ENCODE measurements around the gene EFCAB12. TPM values are rescaled to one million over a fixed set of nuclear protein-coding genes. Genes with fewer than 3 reads are reported as not detected.

The EFCAB12 gene
- total RNA-seq, 1 donor from 2014 or later = 0.13 TPM

- peaks cover 7% of the 10 kb centered on the region for H3K27me3 Mint-ChIP-seq (ENCODE audit: insufficient read depth, low read depth)
Measured at GRCh38 chr3:129439817-129440617, 11.6 kb upstream of the EFCAB12 start, which contains the start of the genes IFT122 and MBD4. IFT122 (plus strand) TSS chr3:129440224; CDS start chr3:129440331, 107 bp downstream. MBD4 (minus strand) TSS chr3:129439948; CDS start chr3:129439833, 115 bp downstream.

DNA sequence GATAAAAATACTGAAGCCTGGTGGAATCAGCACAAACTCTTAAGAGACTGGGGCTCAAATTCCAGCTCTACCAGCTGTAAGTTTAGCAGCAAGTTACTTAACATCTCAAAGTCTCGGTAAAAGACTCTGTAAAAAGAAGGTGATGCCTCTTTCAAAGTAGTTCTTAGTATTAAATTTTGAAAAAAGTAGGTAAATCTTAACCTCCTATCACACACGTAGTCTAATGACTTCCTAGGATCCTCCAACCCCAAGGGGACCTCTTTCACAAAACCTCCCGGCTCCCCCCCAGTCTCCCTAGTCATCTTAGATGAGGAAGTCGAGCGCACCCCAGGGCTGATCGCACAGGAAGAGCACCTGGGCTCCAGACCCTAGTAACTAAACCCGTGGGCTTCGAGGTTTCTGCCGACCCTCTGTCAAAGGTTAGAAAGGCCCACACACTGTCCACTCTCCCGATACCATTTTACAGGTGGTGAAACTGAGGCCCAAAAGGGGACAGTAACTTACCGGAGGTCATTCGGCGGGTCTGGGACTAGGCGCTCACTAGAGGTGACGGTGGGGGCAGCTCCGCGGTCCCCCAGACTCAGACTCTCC is 10.9 kb upstream of the EFCAB12 start:
- H3K79me2 ChIP-seq (ENCODE audit: low read depth) = peaks cover 57% of the 10 kb centered on the region
- no peaks in the 10 kb centered on the region for H3K9me3 ChIP-seq (ENCODE audit: low read depth)
- peak overlapping the region; percentile 66 for H2AFZ ChIP-seq (replicated peaks)
- peaks cover 27% of the 10 kb centered on the region for H3F3A ChIP-seq (ENCODE audit: low read depth)
- Mint-ChIP-seq H3K9me3 (no peaks in the 10 kb centered on the region), H3K4me3 (peak overlapping the region; percentile 97), H3K4me1 (peaks cover 50% of the 10 kb centered on the region), H3K27ac (peak overlapping the region; percentile 99), H3K36me3 (peaks cover 18% of the 10 kb centered on the region), H3K27me3 (ENCODE audit: insufficient read depth, low read depth) (peaks cover 7% of the 10 kb centered on the region)
- peak overlapping the region; percentile 70 for H3K9ac ChIP-seq
- peak overlapping the region; percentile 11 for H3K27ac ChIP-seq
- peak overlapping the region; percentile 72 for H3K4me3 ChIP-seq
- no peaks in the 10 kb centered on the region for H4K20me1 ChIP-seq (ENCODE audit: low read depth)
- H3K4me1 ChIP-seq = peaks cover 34% of the 10 kb centered on the region
- H3K27me3 ChIP-seq = no peaks in the 10 kb centered on the region
- TF ChIP-seq, protein P1, sequence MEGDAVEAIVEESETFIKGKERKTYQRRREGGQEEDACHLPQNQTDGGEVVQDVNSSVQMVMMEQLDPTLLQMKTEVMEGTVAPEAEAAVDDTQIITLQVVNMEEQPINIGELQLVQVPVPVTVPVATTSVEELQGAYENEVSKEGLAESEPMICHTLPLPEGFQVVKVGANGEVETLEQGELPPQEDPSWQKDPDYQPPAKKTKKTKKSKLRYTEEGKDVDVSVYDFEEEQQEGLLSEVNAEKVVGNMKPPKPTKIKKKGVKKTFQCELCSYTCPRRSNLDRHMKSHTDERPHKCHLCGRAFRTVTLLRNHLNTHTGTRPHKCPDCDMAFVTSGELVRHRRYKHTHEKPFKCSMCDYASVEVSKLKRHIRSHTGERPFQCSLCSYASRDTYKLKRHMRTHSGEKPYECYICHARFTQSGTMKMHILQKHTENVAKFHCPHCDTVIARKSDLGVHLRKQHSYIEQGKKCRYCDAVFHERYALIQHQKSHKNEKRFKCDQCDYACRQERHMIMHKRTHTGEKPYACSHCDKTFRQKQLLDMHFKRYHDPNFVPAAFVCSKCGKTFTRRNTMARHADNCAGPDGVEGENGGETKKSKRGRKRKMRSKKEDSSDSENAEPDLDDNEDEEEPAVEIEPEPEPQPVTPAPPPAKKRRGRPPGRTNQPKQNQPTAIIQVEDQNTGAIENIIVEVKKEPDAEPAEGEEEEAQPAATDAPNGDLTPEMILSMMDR (IDR thresholded peaks at IDR 0.05) = peak; percentile 5
- no peak for TF ChIP-seq EZH2phosphoT487 (IDR thresholded peaks at IDR 0.05)
- peak; percentile 63 for DNase-seq (ENCODE audit: low spot score)
- H3K4me2 ChIP-seq = peak overlapping the region; percentile 94
- H3K36me3 ChIP-seq = peaks cover 11% of the 10 kb centered on the region

More at GRCh38 chr3:129439817-129440617, 11.6 kb upstream of the EFCAB12 start, which contains the start of the genes IFT122 and MBD4:
- Mint-ChIP-seq H3K4me1 (peaks cover 47% of the 10 kb centered on the region), H3K9me3 (no peaks in the 10 kb centered on the region), H3K4me3 (peak within 1 kb of the TSS; percentile 97), H3K27ac (peak within 1 kb of the TSS; percentile 99), H3K36me3 (peaks cover 18% of the 10 kb centered on the region)
- Histone ChIP-seq H3K4me1 (peaks cover 34% of the 10 kb centered on the region), H3K27me3 (no peaks in the 10 kb centered on the region), H3F3A (ENCODE audit: low read depth) (peaks cover 27% of the 10 kb centered on the region), H3K79me2 (ENCODE audit: low read depth) (peaks cover 59% of the 10 kb centered on the region), H3K4me3 (peak within 1 kb of the TSS; percentile 72), H4K20me1 (ENCODE audit: low read depth) (no peaks in the 10 kb centered on the region), H3K4me2 (peak within 1 kb of the TSS; percentile 94), H3K9me3 (ENCODE audit: low read depth) (no peaks in the 10 kb centered on the region), H3K36me3 (peaks cover 5% of the 10 kb centered on the region), H3K9ac (peak within 1 kb of the TSS; percentile 70), H3K27ac (peak within 1 kb of the TSS; percentile 29), H2AFZ (replicated peaks) (peak within 1 kb of the TSS; percentile 90)
- no peak for TF ChIP-seq EZH2 (IDR thresholded peaks at IDR 0.05)
- TF ChIP-seq, protein P1 (IDR thresholded peaks at IDR 0.05) = no peak
- no peak for TF ChIP-seq EZH2phosphoT487 (IDR thresholded peaks at IDR 0.05)
- DNase-seq (ENCODE audit: low spot score) = peak; percentile 100

DNA sequence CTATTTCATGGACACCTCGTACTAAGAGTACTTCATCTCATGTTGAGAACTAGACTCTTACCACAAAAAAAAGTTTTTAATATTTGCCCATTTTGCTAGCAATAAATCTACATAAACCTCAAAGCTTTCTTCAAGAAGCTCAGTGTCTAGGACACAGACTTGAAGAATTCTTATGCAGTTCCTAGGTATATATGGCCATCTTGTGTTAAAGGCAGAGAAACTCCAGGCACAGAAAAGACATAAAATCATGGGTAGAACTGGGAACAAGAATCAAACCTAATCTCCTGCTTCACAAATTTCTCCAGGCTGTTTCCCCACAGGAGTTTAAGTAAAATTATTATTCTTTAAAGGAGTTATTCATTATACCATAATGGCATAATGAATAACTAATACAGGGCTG is 6.9 kb upstream of the EFCAB12 start:
- H3K36me3 ChIP-seq = peaks cover 26% of the 10 kb centered on the region
- H4K20me1 ChIP-seq (ENCODE audit: low read depth) = no peaks in the 10 kb centered on the region
- H3K4me1 ChIP-seq = peaks cover 11% of the 10 kb centered on the region
- Mint-ChIP-seq H3K9me3 (no peaks in the 10 kb centered on the region), H3K4me1 (peaks cover 23% of the 10 kb centered on the region), H3K36me3 (peaks cover 33% of the 10 kb centered on the region), H3K27me3 (ENCODE audit: insufficient read depth, low read depth) (peaks cover 4% of the 10 kb centered on the region), H3K27ac (no peak overlapping the region), H3K4me3 (no peak overlapping the region)
- no peaks in the 10 kb centered on the region for H3K9me3 ChIP-seq (ENCODE audit: low read depth)
- no peak overlapping the region for H2AFZ ChIP-seq (replicated peaks)
- TF ChIP-seq EZH2phosphoT487 (IDR thresholded peaks at IDR 0.05) (no peak), EZH2 (IDR thresholded peaks at IDR 0.05) (no peak)
- TF ChIP-seq, protein P1 (IDR thresholded peaks at IDR 0.05) = no peak
- H3K79me2 ChIP-seq (ENCODE audit: low read depth) = peaks cover 44% of the 10 kb centered on the region
- DNase-seq (ENCODE audit: low spot score) = no peak
- no peak overlapping the region for H3K27ac ChIP-seq
- no peaks in the 10 kb centered on the region for H3K27me3 ChIP-seq
- no peak overlapping the region for H3K4me2 ChIP-seq
- peaks cover 30% of the 10 kb centered on the region for H3F3A ChIP-seq (ENCODE audit: low read depth)
- H3K4me3 ChIP-seq = no peak overlapping the region
- peak overlapping the region; percentile 17 for H3K9ac ChIP-seq

Data from neural progenitor cell (in vitro differentiated cells).